ENCODE results near the gene ADAMTS9.

DNA sequence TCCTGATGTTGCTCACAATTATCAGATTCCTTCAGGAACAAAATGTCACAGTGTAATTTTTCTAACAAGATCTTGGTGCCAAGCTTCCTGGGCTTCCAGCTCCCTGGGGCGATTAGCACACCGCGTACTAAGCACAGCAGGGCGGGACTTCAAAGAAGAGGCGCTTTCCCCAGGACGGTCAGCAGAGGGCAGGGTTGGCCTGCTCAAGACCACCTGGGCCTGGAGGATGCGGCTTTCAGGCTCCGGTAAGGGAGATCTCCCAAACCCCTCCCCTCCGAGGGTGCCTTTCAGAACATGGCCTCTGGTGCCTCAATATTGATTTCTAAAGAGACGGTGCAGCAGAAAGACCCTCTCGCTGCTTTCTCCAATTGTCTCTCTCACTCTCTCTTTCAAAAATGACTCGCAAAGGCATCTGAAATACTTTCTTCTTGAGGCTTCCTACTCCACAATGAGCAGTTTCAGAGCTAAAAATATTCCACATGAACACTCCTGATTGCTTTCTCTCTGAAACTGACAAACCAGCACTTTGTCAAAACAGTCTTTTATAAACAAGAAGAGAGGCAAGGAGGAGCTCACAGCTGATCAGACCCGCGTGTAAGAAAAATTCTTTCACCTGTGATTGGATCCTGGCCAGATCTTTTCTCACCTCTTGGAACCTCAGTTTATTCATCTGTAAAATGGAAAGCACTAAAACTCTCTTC lies 154.0 kb downstream of the ADAMTS9 start:
- TF ChIP-seq GATA3 (IDR thresholded peaks at IDR 0.05; ENCODE audit: low read depth, low read length) (no peak), GATA2 (IDR thresholded peaks at IDR 0.05; ENCODE audit: low read depth, low read length) (no peak)

Measured in SH-SY5Y (cell line).